Tibial nerve (tissue), 4 donors: ENCODE measurements around the gene RFX7.

ENCODE experiments used
- EP300 ChIP-seq, 2 donors: sonication (generic); formaldehyde crosslinking; IDR thresholded peaks; one replicate each; pipeline ENCODE4 v1.6.1; 2017; ENCODE audit warnings: antibody characterized with exemption in 2 of 2, mild to moderate bottlenecking in 1 of 2
- POLR2A ChIP-seq, 2 donors: fragments of 450-650 bp; IDR thresholded peaks; one replicate each; pipeline ENCODE4 v1.6.1; 2017; ENCODE audit warnings: antibody characterized with exemption in 2 of 2, mild to moderate bottlenecking in 2 of 2, moderate library complexity in 2 of 2
- TF ChIP-seq, protein P1 (sequence below), 5 experiments: fragments of 200-600 bp in 3 of 5; fragments of 450-650 bp in 2 of 5; sonication (generic) in 3 of 5; IDR thresholded peaks; one replicate each; pipeline ENCODE4 v1.5.1; 2016 to 2019; ENCODE audit warnings: antibody characterized with exemption in 5 of 5, mild to moderate bottlenecking in 3 of 5, moderate library complexity in 2 of 5

DNA sequence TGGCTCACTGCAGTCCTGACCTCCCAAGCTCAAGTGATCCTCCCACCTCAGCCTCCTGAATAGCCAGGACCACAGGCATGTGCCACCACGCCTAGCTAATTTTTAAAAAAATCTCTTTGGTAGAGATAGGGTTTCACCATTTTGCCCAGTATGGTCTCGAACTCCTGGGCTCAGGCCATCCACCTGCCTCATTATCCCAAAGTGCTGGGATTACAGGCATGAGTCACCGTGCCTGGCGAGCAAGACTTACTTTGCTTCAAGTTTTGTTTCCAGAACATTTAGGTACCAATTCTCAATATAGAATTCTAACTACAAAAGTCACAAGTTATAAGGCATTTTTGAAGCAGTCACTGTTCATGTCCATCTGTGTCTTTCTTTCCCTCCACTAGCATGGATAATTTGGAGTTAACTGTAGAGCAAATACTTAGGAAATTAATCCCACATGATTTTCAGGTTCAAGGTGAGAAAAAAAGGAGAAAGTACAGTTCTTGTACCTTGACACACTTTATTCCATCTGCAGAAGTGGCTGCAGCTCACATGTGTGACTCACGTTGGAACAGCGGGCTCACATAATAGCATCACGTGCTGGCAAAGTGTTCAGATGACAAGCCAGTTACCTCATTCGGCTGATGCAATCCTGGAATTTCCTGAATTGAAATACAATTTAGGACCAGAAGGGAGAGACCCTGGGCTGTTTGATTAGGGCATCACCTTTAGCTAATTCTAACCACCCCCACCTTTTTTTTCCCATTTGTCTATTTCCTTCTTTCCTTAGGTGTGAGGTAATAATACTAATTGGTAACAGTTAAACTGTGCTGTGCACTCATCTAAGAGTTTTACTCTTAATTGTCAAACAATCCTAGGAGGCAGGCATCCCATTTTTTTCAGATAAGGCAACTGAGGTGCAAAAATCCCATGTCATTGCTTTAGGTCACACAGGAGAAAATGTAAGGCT lies 203.3 kb downstream of the RFX7 start:
- TF ChIP-seq, protein P1, sequence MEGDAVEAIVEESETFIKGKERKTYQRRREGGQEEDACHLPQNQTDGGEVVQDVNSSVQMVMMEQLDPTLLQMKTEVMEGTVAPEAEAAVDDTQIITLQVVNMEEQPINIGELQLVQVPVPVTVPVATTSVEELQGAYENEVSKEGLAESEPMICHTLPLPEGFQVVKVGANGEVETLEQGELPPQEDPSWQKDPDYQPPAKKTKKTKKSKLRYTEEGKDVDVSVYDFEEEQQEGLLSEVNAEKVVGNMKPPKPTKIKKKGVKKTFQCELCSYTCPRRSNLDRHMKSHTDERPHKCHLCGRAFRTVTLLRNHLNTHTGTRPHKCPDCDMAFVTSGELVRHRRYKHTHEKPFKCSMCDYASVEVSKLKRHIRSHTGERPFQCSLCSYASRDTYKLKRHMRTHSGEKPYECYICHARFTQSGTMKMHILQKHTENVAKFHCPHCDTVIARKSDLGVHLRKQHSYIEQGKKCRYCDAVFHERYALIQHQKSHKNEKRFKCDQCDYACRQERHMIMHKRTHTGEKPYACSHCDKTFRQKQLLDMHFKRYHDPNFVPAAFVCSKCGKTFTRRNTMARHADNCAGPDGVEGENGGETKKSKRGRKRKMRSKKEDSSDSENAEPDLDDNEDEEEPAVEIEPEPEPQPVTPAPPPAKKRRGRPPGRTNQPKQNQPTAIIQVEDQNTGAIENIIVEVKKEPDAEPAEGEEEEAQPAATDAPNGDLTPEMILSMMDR (IDR thresholded peaks at IDR 0.05) = no peak
- TF ChIP-seq EP300 (IDR thresholded peaks at IDR 0.05) = peak in 1 of 2 donors; percentile 65
- TF ChIP-seq POLR2A (IDR thresholded peaks at IDR 0.05) = no peak
